ENCODE measurements around the gene TBC1D8.

The TBC1D8 gene

DNA sequence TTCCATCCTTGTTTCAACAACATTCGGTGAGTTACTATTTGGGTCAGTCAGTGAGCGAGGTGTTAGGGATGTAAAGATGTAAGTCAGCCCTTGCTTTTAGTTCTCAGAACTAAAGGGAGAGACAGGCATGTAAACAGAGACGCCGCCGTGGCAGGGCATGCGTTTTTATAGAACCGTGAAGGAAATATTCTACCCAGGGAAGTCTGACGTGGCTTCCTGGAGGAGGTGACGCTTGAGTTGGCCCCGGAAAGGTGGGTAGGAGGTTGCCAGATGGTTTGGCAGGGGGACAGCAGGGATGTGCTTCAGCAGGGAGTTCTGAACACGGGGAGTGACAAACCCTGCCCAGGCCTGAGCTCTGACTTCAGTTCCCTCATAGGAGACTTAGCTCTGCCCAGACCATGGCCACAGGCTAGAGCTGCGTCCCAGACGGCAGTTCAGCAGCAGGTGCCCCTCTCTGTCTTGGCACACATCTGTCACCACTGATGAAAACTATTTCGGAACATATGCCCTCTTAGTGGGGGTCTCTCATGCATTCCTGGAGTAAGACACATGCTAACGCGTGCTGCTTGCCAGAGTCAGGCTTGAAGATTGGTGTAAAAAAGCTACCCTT lies 172.5 kb downstream of the TBC1D8 start:
- H3K36me3 ChIP-seq: no peaks in the 10 kb centered on the region
- DNase-seq: no peak
- H3K27ac ChIP-seq: no peak overlapping the region
- H3K9me3 ChIP-seq (ENCODE audit: severe bottlenecking): no peaks in the 10 kb centered on the region
- H3K4me3 ChIP-seq (ENCODE audit: low read depth, low read length): no peak overlapping the region
- H3K27me3 ChIP-seq (ENCODE audit: insufficient read depth, low read depth, severe bottlenecking): no peaks in the 10 kb centered on the region
- TF ChIP-seq, protein P1, sequence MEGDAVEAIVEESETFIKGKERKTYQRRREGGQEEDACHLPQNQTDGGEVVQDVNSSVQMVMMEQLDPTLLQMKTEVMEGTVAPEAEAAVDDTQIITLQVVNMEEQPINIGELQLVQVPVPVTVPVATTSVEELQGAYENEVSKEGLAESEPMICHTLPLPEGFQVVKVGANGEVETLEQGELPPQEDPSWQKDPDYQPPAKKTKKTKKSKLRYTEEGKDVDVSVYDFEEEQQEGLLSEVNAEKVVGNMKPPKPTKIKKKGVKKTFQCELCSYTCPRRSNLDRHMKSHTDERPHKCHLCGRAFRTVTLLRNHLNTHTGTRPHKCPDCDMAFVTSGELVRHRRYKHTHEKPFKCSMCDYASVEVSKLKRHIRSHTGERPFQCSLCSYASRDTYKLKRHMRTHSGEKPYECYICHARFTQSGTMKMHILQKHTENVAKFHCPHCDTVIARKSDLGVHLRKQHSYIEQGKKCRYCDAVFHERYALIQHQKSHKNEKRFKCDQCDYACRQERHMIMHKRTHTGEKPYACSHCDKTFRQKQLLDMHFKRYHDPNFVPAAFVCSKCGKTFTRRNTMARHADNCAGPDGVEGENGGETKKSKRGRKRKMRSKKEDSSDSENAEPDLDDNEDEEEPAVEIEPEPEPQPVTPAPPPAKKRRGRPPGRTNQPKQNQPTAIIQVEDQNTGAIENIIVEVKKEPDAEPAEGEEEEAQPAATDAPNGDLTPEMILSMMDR (IDR thresholded peaks at IDR 0.05; ENCODE audit: low read depth, low read length): no peak

DNA sequence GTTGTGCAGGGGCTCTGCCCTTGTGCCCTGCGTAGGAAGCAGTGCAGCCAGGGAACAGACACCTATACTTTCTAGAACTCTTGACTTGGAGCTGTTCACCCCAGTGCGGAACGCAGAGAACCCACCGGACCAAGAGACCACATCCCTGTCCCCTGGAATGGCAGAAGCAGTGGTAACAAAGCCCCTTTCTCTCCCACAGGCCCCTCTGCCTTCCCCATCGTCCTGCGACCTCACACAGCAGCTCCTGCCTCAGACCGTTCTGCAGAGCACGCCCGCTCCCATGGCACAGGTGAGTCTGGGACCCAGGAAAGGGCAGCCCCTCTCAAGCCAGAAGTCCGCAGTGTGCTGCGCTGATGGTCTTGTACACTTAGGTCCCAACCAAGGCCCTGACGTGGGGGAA lies 173.7 kb downstream of the TBC1D8 start:
- no peak for DNase-seq
- Histone ChIP-seq H3K4me3 (ENCODE audit: low read depth, low read length) (no peak overlapping the region), H3K36me3 (no peaks in the 10 kb centered on the region), H3K27ac (no peak overlapping the region), H3K27me3 (ENCODE audit: insufficient read depth, low read depth, severe bottlenecking) (no peaks in the 10 kb centered on the region), H3K9me3 (ENCODE audit: severe bottlenecking) (no peaks in the 10 kb centered on the region)
- TF ChIP-seq, protein P1 (IDR thresholded peaks at IDR 0.05; ENCODE audit: low read depth, low read length): no peak

DNA sequence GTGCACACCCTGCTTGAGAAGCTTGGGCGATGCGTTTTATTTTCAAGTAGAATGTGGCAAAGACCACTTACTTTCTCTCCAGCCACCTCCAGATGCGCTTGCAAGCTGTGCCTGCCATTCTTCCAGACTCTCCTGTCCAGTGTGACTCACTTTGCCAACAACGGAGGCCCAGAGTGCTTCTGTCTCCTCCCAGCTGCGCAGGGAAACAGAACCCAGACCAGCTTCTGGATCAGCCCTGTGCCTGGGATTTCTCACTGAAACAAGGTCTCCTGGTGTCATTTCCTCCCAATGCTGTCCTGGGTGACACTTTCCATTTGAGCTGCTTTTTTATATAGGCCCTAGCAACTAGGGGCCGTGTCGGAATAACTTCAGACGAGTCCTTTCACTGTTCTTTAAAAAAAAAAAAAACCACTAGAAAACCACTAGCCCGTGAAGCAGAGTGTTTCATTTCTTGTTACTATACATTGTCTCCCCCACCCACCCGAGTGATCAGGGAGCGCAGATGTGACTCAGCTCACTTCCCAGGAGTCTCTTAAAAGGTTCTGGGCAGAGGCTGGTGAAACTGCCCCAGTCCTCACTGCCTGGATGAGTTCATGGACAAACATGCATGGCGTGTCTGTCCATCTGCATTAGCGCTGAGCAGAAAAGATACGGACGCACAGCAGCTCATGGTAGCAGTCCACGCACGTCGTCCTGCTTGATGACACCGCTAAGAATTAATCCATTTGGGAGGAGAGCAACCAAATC lies 174.4 kb downstream of the TBC1D8 start:
- no peaks in the 10 kb centered on the region for H3K36me3 ChIP-seq

DNA sequence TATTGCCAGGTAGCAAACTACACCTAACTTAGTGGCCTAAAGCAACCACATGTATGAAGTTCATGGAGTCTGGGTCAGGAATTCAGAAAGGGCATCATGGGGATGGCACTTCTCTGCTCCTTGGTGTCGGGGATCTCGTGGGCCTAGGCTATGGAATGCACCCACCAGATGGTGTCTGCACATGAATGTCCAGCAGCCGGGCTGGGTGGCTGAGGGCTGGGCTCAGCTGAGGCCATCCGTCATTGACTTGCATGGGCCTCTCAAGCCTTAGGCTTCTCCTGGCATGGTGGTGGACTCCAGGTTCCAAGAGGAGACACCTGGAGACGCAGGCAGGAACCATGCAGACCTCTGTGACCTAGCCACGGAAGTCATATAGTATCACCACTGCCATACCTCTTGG lies 175.1 kb downstream of the TBC1D8 start:
- no peaks in the 10 kb centered on the region for H3K9me3 ChIP-seq (ENCODE audit: severe bottlenecking)
- TF ChIP-seq, protein P1 (IDR thresholded peaks at IDR 0.05; ENCODE audit: low read depth, low read length): no peak
- DNase-seq: no peak
- H3K36me3 ChIP-seq: no peaks in the 10 kb centered on the region
- H3K4me3 ChIP-seq (ENCODE audit: low read depth, low read length): no peak overlapping the region
- no peaks in the 10 kb centered on the region for H3K27me3 ChIP-seq (ENCODE audit: insufficient read depth, low read depth, severe bottlenecking)
- no peak overlapping the region for H3K27ac ChIP-seq

More for the DNA sequence above, 174.4 kb downstream of the TBC1D8 start:
- DNase-seq: no peak
- no peak overlapping the region for H3K27ac ChIP-seq
- no peaks in the 10 kb centered on the region for H3K9me3 ChIP-seq (ENCODE audit: severe bottlenecking)
- no peaks in the 10 kb centered on the region for H3K27me3 ChIP-seq (ENCODE audit: insufficient read depth, low read depth, severe bottlenecking)
- TF ChIP-seq, protein P1 (IDR thresholded peaks at IDR 0.05; ENCODE audit: low read depth, low read length): no peak
- H3K4me3 ChIP-seq (ENCODE audit: low read depth, low read length): no peak overlapping the region

DNA sequence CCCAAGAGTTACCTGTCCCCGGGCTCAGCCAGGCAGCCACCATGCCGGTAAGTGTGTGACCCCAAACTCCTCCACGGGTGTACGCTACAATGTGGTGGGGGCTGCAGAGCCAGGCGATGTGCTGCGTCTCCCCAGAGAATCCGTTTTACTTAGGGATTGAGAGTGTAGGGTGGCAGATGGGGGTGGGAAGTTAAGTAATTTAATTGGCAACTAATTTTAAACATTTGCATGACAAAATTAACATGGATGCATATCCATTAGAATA lies 175.7 kb downstream of the TBC1D8 start:
- no peak overlapping the region for H3K4me3 ChIP-seq (ENCODE audit: low read depth, low read length)
- no peaks in the 10 kb centered on the region for H3K27me3 ChIP-seq (ENCODE audit: insufficient read depth, low read depth, severe bottlenecking)
- no peak for DNase-seq
- no peaks in the 10 kb centered on the region for H3K36me3 ChIP-seq
- no peak overlapping the region for H3K27ac ChIP-seq
- TF ChIP-seq, protein P1 (IDR thresholded peaks at IDR 0.05; ENCODE audit: low read depth, low read length): no peak
- H3K9me3 ChIP-seq (ENCODE audit: severe bottlenecking): no peaks in the 10 kb centered on the region
